ENCODE measurements around the gene INSYN2B.

The INSYN2B gene

DNA sequence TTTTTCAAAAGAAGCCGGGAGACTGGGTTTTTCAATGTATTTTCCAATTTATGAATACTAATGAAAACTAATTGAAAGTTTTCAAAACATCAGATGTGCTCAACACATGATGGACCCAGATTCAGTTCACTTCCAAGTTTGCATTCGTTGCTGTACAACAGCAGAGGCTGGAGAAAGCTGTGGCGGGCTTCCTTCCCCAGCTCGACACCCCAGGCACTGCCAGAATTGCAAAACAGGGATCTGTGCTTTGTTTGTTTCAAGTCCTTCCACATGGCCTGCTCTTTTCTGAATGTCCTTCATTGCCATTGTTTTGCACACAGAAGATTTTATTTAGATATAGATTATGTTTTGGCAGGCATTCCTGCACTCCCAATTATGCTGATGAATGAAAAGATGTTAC, 30.3 kb upstream of the INSYN2B start:
- DNase-seq (ENCODE audit: extremely low read depth, low read depth), result no peak
- TF ChIP-seq, protein P1, sequence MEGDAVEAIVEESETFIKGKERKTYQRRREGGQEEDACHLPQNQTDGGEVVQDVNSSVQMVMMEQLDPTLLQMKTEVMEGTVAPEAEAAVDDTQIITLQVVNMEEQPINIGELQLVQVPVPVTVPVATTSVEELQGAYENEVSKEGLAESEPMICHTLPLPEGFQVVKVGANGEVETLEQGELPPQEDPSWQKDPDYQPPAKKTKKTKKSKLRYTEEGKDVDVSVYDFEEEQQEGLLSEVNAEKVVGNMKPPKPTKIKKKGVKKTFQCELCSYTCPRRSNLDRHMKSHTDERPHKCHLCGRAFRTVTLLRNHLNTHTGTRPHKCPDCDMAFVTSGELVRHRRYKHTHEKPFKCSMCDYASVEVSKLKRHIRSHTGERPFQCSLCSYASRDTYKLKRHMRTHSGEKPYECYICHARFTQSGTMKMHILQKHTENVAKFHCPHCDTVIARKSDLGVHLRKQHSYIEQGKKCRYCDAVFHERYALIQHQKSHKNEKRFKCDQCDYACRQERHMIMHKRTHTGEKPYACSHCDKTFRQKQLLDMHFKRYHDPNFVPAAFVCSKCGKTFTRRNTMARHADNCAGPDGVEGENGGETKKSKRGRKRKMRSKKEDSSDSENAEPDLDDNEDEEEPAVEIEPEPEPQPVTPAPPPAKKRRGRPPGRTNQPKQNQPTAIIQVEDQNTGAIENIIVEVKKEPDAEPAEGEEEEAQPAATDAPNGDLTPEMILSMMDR (IDR thresholded peaks at IDR 0.05; ENCODE audit: low read depth, low read length), result no peak

DNA sequence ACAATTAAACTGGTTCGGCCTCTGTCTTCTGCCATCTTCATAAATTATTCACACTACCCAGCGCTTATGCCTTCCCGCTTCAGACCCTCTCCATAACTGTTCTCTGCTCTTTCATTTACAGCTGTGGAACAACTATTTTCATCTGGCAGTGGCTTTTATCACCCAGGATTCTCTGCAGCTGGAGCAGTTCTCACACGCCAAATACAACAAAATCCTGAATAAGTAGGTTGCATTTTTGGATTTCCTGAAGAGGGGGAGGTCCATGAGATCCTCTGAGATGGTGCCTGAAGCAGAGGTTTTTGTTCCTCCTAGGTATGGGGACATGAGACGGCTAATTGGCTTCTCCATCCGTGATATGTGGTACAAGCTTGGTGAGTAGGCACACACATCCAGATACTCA, 28.1 kb upstream of the INSYN2B start:
- no peak for DNase-seq (ENCODE audit: extremely low read depth, low read depth)
- TF ChIP-seq, protein P1 (IDR thresholded peaks at IDR 0.05; ENCODE audit: low read depth, low read length), result no peak

DNA sequence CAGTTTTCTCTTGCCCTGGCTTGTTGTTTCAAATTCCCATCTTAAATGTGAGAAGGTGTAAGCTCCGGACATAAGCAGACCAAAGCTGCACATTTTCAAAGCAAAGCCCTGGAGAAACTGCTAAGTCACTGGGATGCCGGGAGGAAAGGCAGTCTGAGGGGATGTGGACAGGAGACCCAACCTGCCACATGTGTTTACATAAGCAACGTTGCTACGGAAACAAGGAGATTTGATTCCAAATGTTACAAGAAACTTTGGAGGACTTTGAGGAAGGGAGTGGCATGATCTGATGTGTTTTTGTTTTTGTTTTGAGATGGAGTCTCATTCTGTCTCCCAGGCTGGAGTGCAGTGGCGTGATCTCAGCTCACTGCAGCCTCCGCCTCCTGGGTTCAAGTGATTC, 25.7 kb upstream of the INSYN2B start:
- TF ChIP-seq, protein P1 (IDR thresholded peaks at IDR 0.05; ENCODE audit: low read depth, low read length), result no peak
- DNase-seq (ENCODE audit: extremely low read depth, low read depth), result no peak

DNA sequence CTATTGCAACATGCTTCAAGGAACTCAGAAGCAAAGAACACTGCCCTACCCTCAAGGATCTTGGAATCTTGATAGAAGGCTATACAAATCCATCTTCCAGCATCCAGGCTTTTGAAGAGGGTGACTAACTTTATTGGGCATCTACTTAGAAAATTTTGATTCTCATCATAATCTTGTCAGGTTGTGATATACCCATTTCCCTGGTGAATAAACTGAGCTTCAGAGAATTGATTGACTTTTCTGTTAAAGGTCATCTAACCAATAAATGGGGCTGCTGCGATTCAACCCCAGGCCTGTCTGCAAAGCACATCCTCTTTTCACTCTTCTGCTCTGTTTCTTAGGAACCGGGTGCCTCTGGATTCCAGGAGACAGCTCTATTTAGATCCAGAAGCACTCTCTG, 19.9 kb upstream of the INSYN2B start:
- no peak for DNase-seq (ENCODE audit: extremely low read depth, low read depth)
- TF ChIP-seq, protein P1 (IDR thresholded peaks at IDR 0.05; ENCODE audit: low read depth, low read length), result no peak

DNA sequence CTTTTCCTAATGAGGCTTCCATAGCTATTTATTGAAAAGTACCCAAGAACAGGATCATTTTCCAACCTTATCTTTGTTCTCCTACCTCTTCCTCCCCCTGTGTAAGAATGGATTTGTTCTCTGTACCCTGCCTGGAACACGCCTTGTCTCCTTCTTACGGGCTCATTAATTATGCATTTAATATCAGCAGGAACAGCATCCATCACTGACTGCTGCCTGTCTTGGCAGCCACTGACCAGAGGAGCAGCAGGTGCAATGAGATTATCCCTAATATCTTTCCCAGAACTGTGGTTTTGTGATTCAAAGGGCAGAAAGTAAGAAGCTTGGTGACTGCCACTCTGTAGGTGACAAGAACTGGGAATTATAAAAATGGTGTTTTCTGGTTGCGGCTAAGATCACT, 19.3 kb upstream of the INSYN2B start:
- DNase-seq (ENCODE audit: extremely low read depth, low read depth), result no peak
- TF ChIP-seq, protein P1 (IDR thresholded peaks at IDR 0.05; ENCODE audit: low read depth, low read length), result no peak

DNA sequence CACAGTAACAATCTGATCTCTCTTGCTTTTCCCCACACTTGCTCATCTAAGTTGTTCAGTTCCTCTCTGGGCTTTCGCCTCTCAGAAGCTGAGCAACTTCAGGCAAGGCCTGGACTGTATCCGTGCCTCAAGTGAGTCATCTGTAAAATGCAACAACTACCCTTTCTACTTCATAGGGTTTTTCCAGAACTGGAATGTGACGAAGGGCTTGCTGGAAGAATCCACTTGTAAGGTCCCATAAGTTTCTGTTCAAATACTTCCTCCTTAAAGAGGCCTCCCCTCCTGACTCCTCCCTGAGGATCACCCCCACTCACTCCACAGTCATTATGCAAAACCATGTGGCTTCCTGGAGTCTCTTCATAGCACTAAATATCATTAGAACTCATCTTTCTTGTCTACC, 17.5 kb upstream of the INSYN2B start:
- no peak for DNase-seq (ENCODE audit: extremely low read depth, low read depth)
- TF ChIP-seq, protein P1 (IDR thresholded peaks at IDR 0.05; ENCODE audit: low read depth, low read length), result no peak

DNA sequence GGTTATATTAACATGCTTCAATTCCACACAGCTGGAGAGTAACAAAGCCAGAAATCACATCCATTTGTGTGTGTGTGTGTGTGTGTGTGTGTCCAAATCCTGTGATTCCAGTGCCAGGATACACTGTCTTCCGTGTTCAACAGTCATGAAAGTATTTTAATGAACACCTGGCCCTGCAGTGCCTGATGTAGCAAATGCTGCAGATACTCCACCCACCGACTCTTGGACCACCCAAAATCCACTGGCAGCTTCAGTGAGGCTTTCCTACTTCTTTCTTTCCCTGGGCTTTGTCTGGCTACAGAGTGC, 13.1 kb upstream of the INSYN2B start:
- TF ChIP-seq, protein P1 (IDR thresholded peaks at IDR 0.05; ENCODE audit: low read depth, low read length), result no peak
- DNase-seq (ENCODE audit: extremely low read depth, low read depth), result no peak
